Activated B cell treated with CpG ODN at 0.5 μM for 24 hours (primary cell): Measurements from ENCODE around the gene GABBR1. TPM values are rescaled to one million over a fixed set of nuclear protein-coding genes. Genes with fewer than 3 reads are reported as not detected.
"Not testable (repeated sequence)": the region's sequence is repeated elsewhere in the genome, so short reads cannot be mapped to it uniquely, and the experiment has no call there.

Experiments
- ATAC-seq: fragments of 200-7000 bp; cut with Tn5 transposase; one replicate; pipeline ENCODE4 v1.10.0; 2021; ENCODE audit warnings: low read depth, mild to moderate bottlenecking, moderate library complexity
- CTCF ChIA-PET: fragments of 350-600 bp; sonication (Branson Sonifier 250); formaldehyde crosslinking; loops from one replicate; lab custom pipeline; 2021; ENCODE audit warnings: antibody characterized with exemption; lab: Charles Lee
- POLR2A ChIA-PET: fragments of 350-600 bp; sonication (Branson Sonifier 250); formaldehyde crosslinking; loops from one replicate; lab custom pipeline; 2021; ENCODE audit warnings: antibody characterized with exemption; lab: Charles Lee
- DNase-seq: peaks from one replicate; pipeline ENCODE4 v3.0.0; 2022
- H3K27ac Mint-ChIP-seq: one replicate; pipeline ENCODE4 v1.8.0; 2020; ENCODE audit warnings: mixed read lengths
- H3K27me3 Mint-ChIP-seq: one replicate; pipeline ENCODE4 v1.8.0; 2021; ENCODE audit warnings: mixed read lengths
- H3K36me3 Mint-ChIP-seq: one replicate; pipeline ENCODE4 v1.8.0; 2021; ENCODE audit warnings: low read depth, mixed read lengths
- H3K4me1 Mint-ChIP-seq: one replicate; pipeline ENCODE4 v1.8.0; 2021; ENCODE audit warnings: mixed read lengths
- H3K4me3 Mint-ChIP-seq: one replicate; pipeline ENCODE4 v1.8.0; 2020; ENCODE audit warnings: mild to moderate bottlenecking, mixed read lengths
- H3K9me3 Mint-ChIP-seq: one replicate; pipeline ENCODE4 v1.8.0; 2020; ENCODE audit warnings: mixed read lengths
- CTCF ChIP-seq: fragments of 200-600 bp; IDR thresholded peaks from one replicate; pipeline ENCODE4 v1.8.0; 2022; ENCODE audit warnings: antibody characterized with exemption, mild to moderate bottlenecking
- intact Hi-C: fragments of 100-400 bp; cut with micrococcal nuclease; formaldehyde crosslinking; loops from one replicate; pipeline ENCODE4 v1.15.1; 2024
- total RNA-seq: library from RNA; stranded (reverse); gene quantifications from 2 replicates; pipeline ENCODE4 v1.2.3, GENCODE V29; 2022

GABBR1 gene
- total RNA-seq, 1 donor from 2014 or later, result 117 TPM

GRCh38 chr6:29665942-29666825, 33.2 kb upstream of the GABBR1 start:
- ChIA-PET CTCF (interaction anchor here (0.9 to 2.6 kb wide), 4 partner anchors 11 to 30 kb away, joined by 3 to 17 read pairs (median 5); no protein-coding TSS in a partner anchor), POLR2A (no interaction called here)
- Mint-ChIP-seq H3K36me3 (no peaks in the 10 kb centered on the region), H3K9me3 (no peaks in the 10 kb centered on the region), H3K27ac (no peak overlapping the region), H3K4me1 (peaks cover 4% of the 10 kb centered on the region), H3K4me3 (no peak overlapping the region), H3K27me3 (peaks cover 8% of the 10 kb centered on the region)
- intact Hi-C loops, result no loop called here
- ATAC-seq, result no peak
- TF ChIP-seq CTCF, result no peak
- no peak for DNase-seq

GRCh38 chr6:29663300-29664042, 30.5 kb upstream of the GABBR1 start:
- CTCF ChIA-PET, result interaction anchor here (1.4 to 2.1 kb wide), 2 partner anchors 9 to 14 kb away, joined by 4 to 13 read pairs; no protein-coding TSS in a partner anchor
- H3K4me1 Mint-ChIP-seq, result peaks cover 4% of the 10 kb centered on the region
- no peak for TF ChIP-seq CTCF

DNA sequence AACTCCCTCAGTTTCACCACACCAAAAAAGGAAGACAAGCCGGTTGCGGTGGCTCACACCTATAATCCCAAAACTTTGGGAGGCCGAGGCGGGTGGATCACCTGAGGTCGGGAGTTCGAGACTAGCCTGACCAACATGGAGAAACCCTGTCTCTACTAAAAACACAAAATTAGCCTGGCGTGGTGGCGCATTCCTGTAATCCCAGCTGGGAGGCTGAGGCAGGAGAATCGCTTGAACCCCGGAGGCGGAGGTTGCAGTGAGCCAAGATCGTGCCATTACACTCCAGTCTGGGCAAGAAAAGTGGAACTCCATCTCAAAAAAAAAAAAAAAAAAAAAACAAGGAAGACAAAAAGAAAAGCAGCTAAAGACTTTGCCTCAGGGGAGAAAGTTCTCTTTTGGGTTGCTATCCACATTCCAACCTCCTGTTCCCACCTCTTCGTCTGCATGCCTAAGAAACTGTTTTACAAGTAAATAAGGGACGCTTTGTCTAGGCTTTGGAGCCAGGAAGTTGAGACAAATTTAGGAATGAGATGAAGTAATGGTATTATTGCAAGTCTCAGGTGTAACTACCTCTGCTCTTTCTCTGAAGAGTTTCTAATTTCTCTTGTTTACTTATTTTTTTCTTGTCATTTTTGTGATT, 28.6 kb upstream of the GABBR1 start:
- POLR2A ChIA-PET, result interaction anchor here (1.4 kb wide), 1 partner anchor 12 kb away, joined by 6 read pairs; no protein-coding TSS in a partner anchor
- not testable (repeated sequence) for H3K27ac Mint-ChIP-seq

More at GRCh38 chr6:29663300-29664042, 30.5 kb upstream of the GABBR1 start:
- POLR2A ChIA-PET, result no interaction called here
- DNase-seq (no peak), ATAC-seq (no peak)
- H3K9me3 Mint-ChIP-seq, result no peaks in the 10 kb centered on the region
- H3K36me3 Mint-ChIP-seq, result no peaks in the 10 kb centered on the region
- no peak overlapping the region for H3K27ac Mint-ChIP-seq
- no peak overlapping the region for H3K4me3 Mint-ChIP-seq
- H3K27me3 Mint-ChIP-seq, result peaks cover 16% of the 10 kb centered on the region
- intact Hi-C loops, result no loop called here

GRCh38 chr6:29661071-29661470, 28.1 kb upstream of the GABBR1 start:
- TF ChIP-seq CTCF, result no peak
- peaks cover 25% of the 10 kb centered on the region for H3K27me3 Mint-ChIP-seq
- intact Hi-C loops, result no loop called here
- no peak overlapping the region for H3K4me3 Mint-ChIP-seq
- DNase-seq (no peak), ATAC-seq (no peak)
- no peaks in the 10 kb centered on the region for H3K4me1 Mint-ChIP-seq
- POLR2A ChIA-PET, result interaction anchor here (1.4 kb wide), 1 partner anchor 11 kb away, joined by 6 read pairs; no protein-coding TSS in a partner anchor
- no peak overlapping the region for H3K27ac Mint-ChIP-seq
- no peaks in the 10 kb centered on the region for H3K36me3 Mint-ChIP-seq
- H3K9me3 Mint-ChIP-seq, result no peaks in the 10 kb centered on the region
- CTCF ChIA-PET, result interaction anchor here (0.6 to 0.9 kb wide), 2 partner anchors 9 to 11 kb away, joined by 3 to 4 read pairs; no protein-coding TSS in a partner anchor

More for the DNA sequence above, 28.6 kb upstream of the GABBR1 start:
- intact Hi-C loops, H3K36me3 Mint-ChIP-seq, ATAC-seq, H3K9me3 Mint-ChIP-seq, H3K4me3 Mint-ChIP-seq, DNase-seq, H3K4me1 Mint-ChIP-seq: not testable (repeated sequence)
- CTCF ChIA-PET, result interaction anchor here (0.9 kb wide), 1 partner anchor 12 kb away, joined by 4 read pairs; no protein-coding TSS in a partner anchor
- H3K27me3 Mint-ChIP-seq, result peaks cover 22% of the 10 kb centered on the region

GRCh38 chr6:29656798-29657197, 23.8 kb upstream of the GABBR1 start, which contains the start of gene MOG:
MOG (plus strand) TSS chr6:29657092; CDS start chr6:29657210, 118 bp downstream.
- no peak within 1 kb of the TSS for H3K27ac Mint-ChIP-seq
- H3K9me3 Mint-ChIP-seq, result no peaks in the 10 kb centered on the region
- POLR2A ChIA-PET, result no interaction called here
- CTCF ChIA-PET, result interaction anchor here (1.1 kb wide), 1 partner anchor 971 kb away, joined by 3 read pairs; no protein-coding TSS in a partner anchor
- H3K27me3 Mint-ChIP-seq, result peaks cover 22% of the 10 kb centered on the region
- DNase-seq (no peak), ATAC-seq (no peak)
- intact Hi-C loops, result no loop called here
- no peak within 1 kb of the TSS for H3K4me3 Mint-ChIP-seq
- peaks cover 1% of the 10 kb centered on the region for H3K4me1 Mint-ChIP-seq
- H3K36me3 Mint-ChIP-seq, result no peaks in the 10 kb centered on the region
- no peak for TF ChIP-seq CTCF
